Measurements from ENCODE around the gene AP2A1.

DNA sequence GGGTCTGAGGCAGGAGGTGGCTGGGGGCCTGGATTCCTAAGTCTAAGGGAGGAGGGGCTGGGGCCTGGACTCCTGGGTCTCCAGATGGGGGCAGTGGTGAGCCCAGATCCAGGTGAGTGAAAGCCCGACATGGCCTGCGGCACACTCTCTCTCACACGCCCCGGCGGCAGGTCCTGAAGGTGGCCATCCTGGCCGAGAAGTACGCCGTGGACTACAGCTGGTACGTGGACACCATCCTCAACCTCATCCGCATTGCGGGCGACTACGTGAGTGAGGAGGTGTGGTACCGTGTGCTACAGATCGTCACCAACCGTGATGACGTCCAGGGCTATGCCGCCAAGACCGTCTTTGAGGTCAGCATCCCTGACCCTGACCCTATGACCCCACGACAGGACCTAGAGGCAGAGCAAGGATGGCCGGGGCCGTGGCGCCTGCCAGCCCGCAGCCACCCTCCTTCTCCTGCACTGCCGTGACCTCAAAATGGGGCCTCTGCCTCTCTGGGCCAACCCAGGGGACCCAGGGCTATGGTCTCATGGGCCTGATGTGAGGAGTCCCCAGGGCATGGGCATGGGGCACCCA lies 33.1 kb downstream of the AP2A1 start:
- TF ChIP-seq, protein P1, sequence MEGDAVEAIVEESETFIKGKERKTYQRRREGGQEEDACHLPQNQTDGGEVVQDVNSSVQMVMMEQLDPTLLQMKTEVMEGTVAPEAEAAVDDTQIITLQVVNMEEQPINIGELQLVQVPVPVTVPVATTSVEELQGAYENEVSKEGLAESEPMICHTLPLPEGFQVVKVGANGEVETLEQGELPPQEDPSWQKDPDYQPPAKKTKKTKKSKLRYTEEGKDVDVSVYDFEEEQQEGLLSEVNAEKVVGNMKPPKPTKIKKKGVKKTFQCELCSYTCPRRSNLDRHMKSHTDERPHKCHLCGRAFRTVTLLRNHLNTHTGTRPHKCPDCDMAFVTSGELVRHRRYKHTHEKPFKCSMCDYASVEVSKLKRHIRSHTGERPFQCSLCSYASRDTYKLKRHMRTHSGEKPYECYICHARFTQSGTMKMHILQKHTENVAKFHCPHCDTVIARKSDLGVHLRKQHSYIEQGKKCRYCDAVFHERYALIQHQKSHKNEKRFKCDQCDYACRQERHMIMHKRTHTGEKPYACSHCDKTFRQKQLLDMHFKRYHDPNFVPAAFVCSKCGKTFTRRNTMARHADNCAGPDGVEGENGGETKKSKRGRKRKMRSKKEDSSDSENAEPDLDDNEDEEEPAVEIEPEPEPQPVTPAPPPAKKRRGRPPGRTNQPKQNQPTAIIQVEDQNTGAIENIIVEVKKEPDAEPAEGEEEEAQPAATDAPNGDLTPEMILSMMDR (IDR thresholded peaks at IDR 0.05; ENCODE audit: low read depth, low read length, missing input control), result no peak
- TF ChIP-seq SP1 (IDR thresholded peaks at IDR 0.05), result no peak
- TF ChIP-seq ATF3 (IDR thresholded peaks at IDR 0.05), result no peak
- no peak for TF ChIP-seq TAF1 (conservative IDR thresholded peaks at IDR 0.05)
- TF ChIP-seq, protein P2, sequence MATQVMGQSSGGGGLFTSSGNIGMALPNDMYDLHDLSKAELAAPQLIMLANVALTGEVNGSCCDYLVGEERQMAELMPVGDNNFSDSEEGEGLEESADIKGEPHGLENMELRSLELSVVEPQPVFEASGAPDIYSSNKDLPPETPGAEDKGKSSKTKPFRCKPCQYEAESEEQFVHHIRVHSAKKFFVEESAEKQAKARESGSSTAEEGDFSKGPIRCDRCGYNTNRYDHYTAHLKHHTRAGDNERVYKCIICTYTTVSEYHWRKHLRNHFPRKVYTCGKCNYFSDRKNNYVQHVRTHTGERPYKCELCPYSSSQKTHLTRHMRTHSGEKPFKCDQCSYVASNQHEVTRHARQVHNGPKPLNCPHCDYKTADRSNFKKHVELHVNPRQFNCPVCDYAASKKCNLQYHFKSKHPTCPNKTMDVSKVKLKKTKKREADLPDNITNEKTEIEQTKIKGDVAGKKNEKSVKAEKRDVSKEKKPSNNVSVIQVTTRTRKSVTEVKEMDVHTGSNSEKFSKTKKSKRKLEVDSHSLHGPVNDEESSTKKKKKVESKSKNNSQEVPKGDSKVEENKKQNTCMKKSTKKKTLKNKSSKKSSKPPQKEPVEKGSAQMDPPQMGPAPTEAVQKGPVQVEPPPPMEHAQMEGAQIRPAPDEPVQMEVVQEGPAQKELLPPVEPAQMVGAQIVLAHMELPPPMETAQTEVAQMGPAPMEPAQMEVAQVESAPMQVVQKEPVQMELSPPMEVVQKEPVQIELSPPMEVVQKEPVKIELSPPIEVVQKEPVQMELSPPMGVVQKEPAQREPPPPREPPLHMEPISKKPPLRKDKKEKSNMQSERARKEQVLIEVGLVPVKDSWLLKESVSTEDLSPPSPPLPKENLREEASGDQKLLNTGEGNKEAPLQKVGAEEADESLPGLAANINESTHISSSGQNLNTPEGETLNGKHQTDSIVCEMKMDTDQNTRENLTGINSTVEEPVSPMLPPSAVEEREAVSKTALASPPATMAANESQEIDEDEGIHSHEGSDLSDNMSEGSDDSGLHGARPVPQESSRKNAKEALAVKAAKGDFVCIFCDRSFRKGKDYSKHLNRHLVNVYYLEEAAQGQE (IDR thresholded peaks at IDR 0.05), result no peak
- TF ChIP-seq RAD21 (IDR thresholded peaks at IDR 0.05), result no peak
- no peak for TF ChIP-seq ZBTB33 (IDR thresholded peaks at IDR 0.05)
- no peak for TF ChIP-seq JUND (IDR thresholded peaks at IDR 0.05)
- no peak for TF ChIP-seq EGR1 (IDR thresholded peaks at IDR 0.05; ENCODE audit: low read depth in 2 of 2)
- no peak for TF ChIP-seq GABPA (IDR thresholded peaks at IDR 0.05 in 1 of 2, conservative IDR thresholded peaks at IDR 0.05 in 1 of 2)
- TF ChIP-seq MAX (IDR thresholded peaks at IDR 0.05), result no peak

Data from liver (tissue), 3 donors.